Kidney (tissue), 14 donors: ENCODE measurements around the gene MAF. TPM values are rescaled to one million over a fixed set of nuclear protein-coding genes. Genes with fewer than 3 reads are reported as not detected.

Experiments
- DNase-seq, 5 donors: peaks; one replicate each; pipeline ENCODE4 v3.0.0-alpha.2; 2013 to 2020
- FAIRE-seq: peaks from 2 replicates; lab custom pipeline; 2012; peaks lifted over from hg19 to GRCh38; lab: Jason Lieb, UNC
- H3K27ac ChIP-seq, 2 donors: one replicate each; pipeline ENCODE4 v1.7.0; 2013; ENCODE audit warnings: low read depth in 2 of 2, low read length in 2 of 2, inconsistent platforms in 1 of 2
- H3K27me3 ChIP-seq: one replicate; pipeline ENCODE4 v1.7.1; 2013; ENCODE audit warnings: low read length, inconsistent platforms; ENCODE audit not compliant: control insufficient read depth, insufficient read depth
- H3K36me3 ChIP-seq, 3 donors: one replicate each; pipeline versions ENCODE4 v1.7.0 to v1.7.1; 2013; ENCODE audit warnings: low read length in 3 of 3, control low read depth in 1 of 3, inconsistent platforms in 1 of 3; ENCODE audit not compliant: insufficient read depth in 3 of 3, control insufficient read depth in 2 of 3
- H3K4me1 ChIP-seq, 3 donors: one replicate each; pipeline versions ENCODE4 v1.7.0 to v1.7.1; 2013; ENCODE audit warnings: low read length in 3 of 3, inconsistent platforms in 1 of 3, low read depth in 1 of 3; ENCODE audit not compliant: control insufficient read depth in 2 of 3, insufficient read depth in 2 of 3
- H3K4me3 ChIP-seq, 3 donors: one replicate each; pipeline versions ENCODE4 v1.7.0 to v1.8.1; 2013; ENCODE audit warnings: low read length in 3 of 3, control low read depth in 1 of 3, inconsistent platforms in 1 of 3
- H3K9ac ChIP-seq, 3 donors: one replicate each; pipeline versions ENCODE4 v1.7.0 to v1.7.1; 2013; ENCODE audit warnings: low read length in 3 of 3, control low read depth in 1 of 3, inconsistent platforms in 1 of 3
- H3K9me3 ChIP-seq, 3 donors: one replicate each; pipeline versions ENCODE4 v1.7.0 to v1.7.1; 2013; ENCODE audit warnings: low read length in 3 of 3, control low read depth in 1 of 3, inconsistent platforms in 1 of 3; ENCODE audit not compliant: control insufficient read depth in 2 of 3, insufficient read depth in 1 of 3
- CTCF ChIP-seq: IDR thresholded peaks from 3 replicates; pipeline ENCODE4 v1.5.1; 2012; ENCODE audit warnings: mild to moderate bottlenecking, moderate library complexity, borderline replicate concordance; ENCODE audit not compliant: insufficient read depth; ENCODE audit errors: extremely low read depth
- intact Hi-C: fragments of 100-400 bp; cut with DNase I; formaldehyde crosslinking; loops from one replicate; pipeline ENCODE4 v1.11.1; 2022
- polyA plus RNA-seq: library from polyadenylated mRNA; stranded (reverse); fragments of 350-450 nt; fragmentation: Illumina TruSeq; extraction: RNeasy Lipid Tissue Mini Kit (QIAGEN cat#74804); gene quantifications from one replicate; pipeline ENCODE4 v1.2.3, GENCODE V29; 2014; ENCODE audit warnings: low read depth, low replicate concordance; ENCODE audit not compliant: insufficient read depth
- total RNA-seq: library from RNA; stranded (reverse); fragmentation: NEBNext Ultra II Directional; extraction: Animal tissue kit (Norgen Biotek cat#: 25700); gene quantifications from one replicate; pipeline ENCODE4 v1.2.1, GENCODE V29; 2021
- donor health status: control.
- donor health status: control.
- donor health status: control.
- donor health status: control.
- donor health status: control.
- donor health status: DM: yes; HTN: yes; CAD: no.
- donor health status: Normal renal cell carcinoma (clear cell type).

The MAF gene
- total and polyA plus RNA-seq, 2 donors from 2014 or later = 47.1 to 70.1 TPM

- Histone ChIP-seq H3K9ac (no peak overlapping the region), H3K36me3 (no peaks in the 10 kb centered on the region)
Observed at GRCh38 chr16:79573884-79574283, 26.7 kb downstream of the MAF start.

GRCh38 chr16:79573071-79573470 is 27.5 kb downstream of the MAF start:
- Histone ChIP-seq H3K9me3 (no peaks in the 10 kb centered on the region), H3K27ac (no peak overlapping the region), H3K27me3 (no peaks in the 10 kb centered on the region), H3K4me1 (no peaks in the 10 kb centered on the region), H3K9ac (no peak overlapping the region), H3K4me3 (no peak overlapping the region), H3K36me3 (no peaks in the 10 kb centered on the region)
- no peak for DNase-seq
- intact Hi-C loops = no loop called here
- no peak for TF ChIP-seq CTCF
- FAIRE-seq = no peak

More at GRCh38 chr16:79573884-79574283, 26.7 kb downstream of the MAF start:
- DNase-seq (peak in 4 of 5 donors; percentile 54 to 88 (median 80)), FAIRE-seq (no peak)
- Histone ChIP-seq H3K4me1 (no peaks in the 10 kb centered on the region), H3K27me3 (no peaks in the 10 kb centered on the region), H3K4me3 (no peak overlapping the region), H3K27ac (no peak overlapping the region), H3K9me3 (no peaks in the 10 kb centered on the region)
- intact Hi-C loops = no loop called here
- no peak for TF ChIP-seq CTCF

- no peak overlapping the region for H3K9ac ChIP-seq
- TF ChIP-seq CTCF = no peak
- no peak for DNase-seq
- peak overlapping the region in 2 of 3 donors; percentile 21 to 28 for H3K4me3 ChIP-seq
- H3K36me3 ChIP-seq = no peaks in the 10 kb centered on the region
- H3K9me3 ChIP-seq = no peaks in the 10 kb centered on the region
- no peak for FAIRE-seq
- intact Hi-C loops = no loop called here
- no peaks in the 10 kb centered on the region for H3K27me3 ChIP-seq
- H3K27ac ChIP-seq = no peak overlapping the region
- H3K4me1 ChIP-seq = no peaks in the 10 kb centered on the region
Observed at GRCh38 chr16:79571903-79572535, 28.5 kb downstream of the MAF start.
